Ishikawa (cell line): ENCODE results near the gene PSMB2.

Source experiments
- CREB1 ChIP-seq: IDR thresholded peaks from 2 replicates; pipeline ENCODE4 v1.6.1; 2012; ENCODE audit warnings: low read depth
- YY1 ChIP-seq: IDR thresholded peaks from 2 replicates; pipeline ENCODE4 v1.6.1; 2012; ENCODE audit warnings: low read depth
- TF ChIP-seq, protein P1 (sequence below): IDR thresholded peaks from 2 replicates; pipeline ENCODE4 v1.6.1; 2012

DNA sequence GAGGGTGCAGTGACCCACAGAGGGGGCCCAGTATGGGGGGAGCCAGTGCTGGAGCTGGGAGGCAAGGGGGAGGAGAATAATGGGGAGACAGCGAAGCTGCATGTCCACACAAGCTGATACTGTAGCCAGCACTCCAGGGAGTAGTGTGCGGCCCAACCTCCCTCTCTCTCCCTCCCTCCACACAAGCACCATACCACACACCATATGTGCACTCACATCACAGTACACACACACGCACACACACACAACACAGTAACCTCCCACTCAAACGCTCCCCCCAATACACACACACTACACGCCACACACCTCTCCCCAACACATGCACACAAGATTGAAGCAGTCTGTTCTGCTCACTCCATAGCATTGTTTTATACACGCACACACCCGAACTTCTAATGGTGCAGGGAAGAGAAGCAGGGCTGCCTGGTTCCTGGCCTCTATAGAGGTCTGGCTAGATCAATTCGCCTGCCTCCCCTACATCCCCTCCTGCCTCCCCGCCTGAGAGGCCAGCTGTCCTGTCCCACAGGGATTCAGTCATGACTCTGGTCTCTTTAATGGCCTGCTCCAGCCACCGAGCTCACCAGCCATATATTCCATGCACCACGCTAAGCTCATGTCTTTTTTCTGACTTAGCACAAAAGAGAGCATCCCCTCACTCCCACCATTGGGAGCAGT, 79.9 kb downstream of the PSMB2 start:
- no peak for TF ChIP-seq YY1
- TF ChIP-seq CREB1, result no peak
- TF ChIP-seq, protein P1, sequence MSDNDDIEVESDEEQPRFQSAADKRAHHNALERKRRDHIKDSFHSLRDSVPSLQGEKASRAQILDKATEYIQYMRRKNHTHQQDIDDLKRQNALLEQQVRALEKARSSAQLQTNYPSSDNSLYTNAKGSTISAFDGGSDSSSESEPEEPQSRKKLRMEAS, result no peak
